HCT116 (cell line): ENCODE results near the gene UTS2B. TPM values are rescaled to one million over a fixed set of nuclear protein-coding genes. Genes with fewer than 3 reads are reported as not detected.

Experiments
- total RNA-seq: library from RNA; stranded (reverse); gene quantifications from one replicate; pipeline ENCODE4 v1.2.1, GENCODE V29; 2021; ENCODE audit not compliant: unreplicated experiment

Gene UTS2B
- total RNA-seq, 1 experiment from 2014 or later = 0.59 TPM

Other genes with a start within 250 kb of the UTS2B start
- not detected for gene OSTN, start 131.3 kb downstream of the UTS2B start, total RNA-seq
- 47.8 TPM for gene CCDC50, start 1.1 kb downstream of the UTS2B start, total RNA-seq
- not detected for gene PYDC2, start 130.6 kb upstream of the UTS2B start, total RNA-seq